Measurements from ENCODE around the gene EIF3M.

DNA sequence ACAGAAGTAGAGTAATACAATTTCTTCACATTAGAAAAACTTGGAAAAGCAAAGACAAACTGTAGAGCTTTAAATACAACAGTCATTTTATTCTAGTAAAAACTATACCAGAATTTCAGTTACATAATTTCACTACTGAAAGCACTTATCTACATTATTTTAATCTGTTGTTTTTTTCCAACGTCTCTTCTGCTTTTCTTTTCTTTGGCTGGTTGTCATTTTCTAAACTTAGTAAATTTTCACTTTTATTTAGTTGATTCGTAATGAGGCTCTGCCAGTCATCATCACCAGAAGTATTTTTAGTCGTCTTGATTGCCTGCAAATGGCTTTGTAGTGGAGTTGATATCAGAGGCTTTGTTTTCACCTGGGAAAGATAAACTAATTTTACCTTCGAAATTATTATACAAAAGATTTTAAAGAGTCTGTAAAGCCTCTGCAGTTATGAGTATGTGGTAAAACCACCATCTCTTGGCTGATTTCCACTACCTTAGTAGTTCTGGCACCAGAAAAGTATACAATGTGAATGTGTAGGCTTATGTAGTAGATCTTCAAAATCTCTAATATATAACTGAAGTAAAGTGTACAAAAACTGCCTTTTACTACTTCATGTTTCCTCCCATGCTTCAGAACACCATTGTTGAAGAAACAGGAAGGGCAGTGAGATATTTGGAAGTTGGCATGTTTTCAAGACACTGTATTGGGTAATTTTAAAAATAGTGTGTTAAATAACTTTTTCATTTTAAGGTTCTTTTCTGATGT lies 19.2 kb downstream of the EIF3M start:
- TF ChIP-seq CTCF (IDR thresholded peaks at IDR 0.05 in 8 of 11, conservative IDR thresholded peaks at IDR 0.05 in 3 of 11) (no peak), POLR2A (IDR thresholded peaks at IDR 0.05) (no peak), POLR2AphosphoS5 (IDR thresholded peaks at IDR 0.05) (no peak)
